H1 (cell line): ENCODE data around the gene SYNDIG1. TPM values are rescaled to one million over a fixed set of nuclear protein-coding genes. Genes with fewer than 3 reads are reported as not detected.

Source experiments
- CTCF ChIA-PET: fragments of 300-600 bp; sonication (Branson Sonifier 250); formaldehyde crosslinking; loops from one replicate; lab custom pipeline; 2021; ENCODE audit not compliant: partially characterized antibody; lab: Charles Lee
- POLR2A ChIA-PET: fragments of 300-600 bp; sonication (Branson Sonifier 250); formaldehyde crosslinking; loops from one replicate; lab custom pipeline; 2021; ENCODE audit warnings: inconsistent platforms; ENCODE audit not compliant: partially characterized antibody; lab: Charles Lee
- DNase-seq, 2 experiments: peaks; one replicate each; pipeline versions ENCODE4 v3.0.0 to v3.0.0-alpha.2; 2010 to 2022; ENCODE audit warnings: low spot score in 2 of 2, low read depth in 1 of 2, mixed read lengths in 1 of 2
- FAIRE-seq: peaks from 2 replicates; lab custom pipeline; 2011; peaks lifted over from hg19 to GRCh38; lab: Jason Lieb, UNC
- H2AFZ ChIP-seq: 2 replicates; pipeline ENCODE4 v1.8.1; 2012; ENCODE audit warnings: low read length, inconsistent platforms
- H2AK5ac ChIP-seq: 2 replicates; pipeline ENCODE4 v1.6.1; 2013; ENCODE audit warnings: low read depth, low read length
- H2BK120ac ChIP-seq: replicated peaks from 2 replicates; pipeline ENCODE3; 2013; ENCODE audit warnings: low read depth, low read length, inconsistent platforms
- H2BK12ac ChIP-seq: 2 replicates; pipeline ENCODE4 v1.6.1; 2013; ENCODE audit warnings: low read depth, low read length
- H2BK15ac ChIP-seq: 2 replicates; pipeline ENCODE4 v1.6.1; 2013; ENCODE audit warnings: low read length
- H2BK20ac ChIP-seq: 2 replicates; pipeline ENCODE4 v1.6.1; 2013; ENCODE audit warnings: low read length
- H2BK5ac ChIP-seq: 2 replicates; pipeline ENCODE4 v1.6.1; 2013; ENCODE audit warnings: low read depth, low read length
- H3K14ac ChIP-seq: 2 replicates; pipeline ENCODE4 v1.6.1; 2013; ENCODE audit warnings: inconsistent platforms; ENCODE audit not compliant: insufficient read length
- H3K18ac ChIP-seq: 2 replicates; pipeline ENCODE4 v1.6.1; 2013; ENCODE audit warnings: low read length; ENCODE audit errors: extremely low read depth
- H3K23ac ChIP-seq: 2 replicates; pipeline ENCODE4 v1.6.1; 2013; ENCODE audit warnings: inconsistent platforms; ENCODE audit not compliant: insufficient read length
- H3K23me2 ChIP-seq: 2 replicates; pipeline ENCODE4 v1.6.1; 2013; ENCODE audit warnings: low read depth, low read length
- H3K27ac ChIP-seq: 2 replicates; pipeline ENCODE4 v1.6.1; 2011; ENCODE audit warnings: low read depth, low read length, inconsistent platforms
- H3K27me3 ChIP-seq, 4 experiments: replicated peaks in 1 of 4; 1 replicate in 1 of 4; 2 replicates in 3 of 4; pipeline versions ENCODE4 v1.6.1 to v1.8.1; 2011 to 2013; ENCODE audit warnings: low read length in 3 of 4, mild to moderate bottlenecking in 3 of 4, inconsistent platforms in 2 of 4, mixed read lengths in 2 of 4, moderate library complexity in 1 of 4; ENCODE audit not compliant: control insufficient read depth in 3 of 4, insufficient read depth in 3 of 4; ENCODE audit errors: extremely low read depth in 1 of 4
- H3K36me3 ChIP-seq, 4 experiments: 2 replicates each; pipeline versions ENCODE4 v1.6.1 to v1.8.1; 2011 to 2013; ENCODE audit warnings: mild to moderate bottlenecking in 4 of 4, low read length in 3 of 4, moderate library complexity in 2 of 4, control low read depth in 1 of 4, inconsistent platforms in 1 of 4; ENCODE audit not compliant: insufficient read depth in 4 of 4, control insufficient read depth in 2 of 4
- H3K4ac ChIP-seq: replicated peaks from 2 replicates; pipeline ENCODE3; 2013; ENCODE audit warnings: low read length, low read depth, mixed read lengths, inconsistent platforms; ENCODE audit not compliant: insufficient read length
- H3K4me1 ChIP-seq, 4 experiments: replicated peaks in 1 of 4; 1 replicate in 1 of 4; 2 replicates in 3 of 4; pipeline versions ENCODE4 v1.6.1 to v1.8.1; 2011 to 2013; ENCODE audit warnings: low read length in 3 of 4, inconsistent platforms in 2 of 4, mixed read lengths in 1 of 4; ENCODE audit not compliant: insufficient read depth in 4 of 4, control insufficient read depth in 3 of 4
- H3K4me2 ChIP-seq, 2 experiments: 2 replicates each; pipeline versions ENCODE4 v1.6.1 to v1.8.1; 2011 to 2013; ENCODE audit warnings: low read depth in 2 of 2, low read length in 2 of 2, control low read depth in 1 of 2, inconsistent platforms in 1 of 2, mild to moderate bottlenecking in 1 of 2; ENCODE audit not compliant: insufficient read depth in 1 of 2
- H3K4me3 ChIP-seq, 4 experiments: fragments of 200-600, 300-600 bp in 1 of 4; sonication (generic), shearing (Covaris generic), sonication (Bioruptor Twin) in 1 of 4; 2 replicates each; pipeline versions ENCODE4 v1.5.1 to v1.8.1; 2011 to 2016; ENCODE audit warnings: low read length in 4 of 4, low read depth in 3 of 4, control low read depth in 2 of 4, inconsistent platforms in 2 of 4, mild to moderate bottlenecking in 2 of 4, mixed read lengths in 1 of 4, moderate library complexity in 1 of 4; ENCODE audit not compliant: insufficient read depth in 2 of 4; ENCODE audit errors: extremely low read depth in 1 of 4
- H3K56ac ChIP-seq: replicated peaks from 2 replicates; pipeline ENCODE3; 2013; ENCODE audit warnings: low read depth, mild to moderate bottlenecking, mixed read lengths, low read length, inconsistent platforms; ENCODE audit not compliant: insufficient read length
- H3K79me1 ChIP-seq: 2 replicates; pipeline ENCODE4 v1.6.1; 2013; ENCODE audit warnings: low read depth, low read length, control low read depth
- H3K79me2 ChIP-seq, 2 experiments: 2 replicates each; pipeline versions ENCODE4 v1.6.1 to v1.8.1; 2012 to 2013; ENCODE audit warnings: low read length in 2 of 2, mild to moderate bottlenecking in 2 of 2, inconsistent platforms in 1 of 2; ENCODE audit not compliant: insufficient read depth in 2 of 2, control insufficient read depth in 1 of 2
- H3K9ac ChIP-seq, 4 experiments: replicated peaks in 1 of 4; 1 replicate in 1 of 4; 2 replicates in 3 of 4; pipeline versions ENCODE4 v1.6.1 to v1.8.1; 2011 to 2013; ENCODE audit warnings: low read depth in 3 of 4, low read length in 3 of 4, control low read depth in 2 of 4, mild to moderate bottlenecking in 2 of 4, moderate library complexity in 2 of 4, inconsistent platforms in 1 of 4; ENCODE audit errors: extremely low read depth in 1 of 4
- H3K9me3 ChIP-seq, 2 experiments: 2 replicates each; pipeline versions ENCODE4 v1.6.1 to v1.8.1; 2012 to 2013; ENCODE audit warnings: mild to moderate bottlenecking in 2 of 2, moderate library complexity in 2 of 2, control low read depth in 1 of 2, inconsistent platforms in 1 of 2, low read depth in 1 of 2, low read length in 1 of 2, mixed read lengths in 1 of 2; ENCODE audit not compliant: insufficient read depth in 2 of 2
- H4K20me1 ChIP-seq, 2 experiments: replicated peaks in 1 of 2; 2 replicates each; pipeline versions ENCODE3 to v1.8.1; 2011 to 2013; ENCODE audit warnings: inconsistent platforms in 2 of 2, low read length in 2 of 2, mild to moderate bottlenecking in 1 of 2; ENCODE audit not compliant: insufficient read depth in 2 of 2, control insufficient read depth in 1 of 2
- H4K5ac ChIP-seq: 2 replicates; pipeline ENCODE4 v1.6.1; 2013; ENCODE audit warnings: low read length, low read depth, mixed read lengths, inconsistent platforms; ENCODE audit not compliant: insufficient read length
- H4K8ac ChIP-seq: 2 replicates; pipeline ENCODE4 v1.8.0; 2013; ENCODE audit warnings: mild to moderate bottlenecking, moderate library complexity, low read length, inconsistent platforms; ENCODE audit not compliant: insufficient read depth; ENCODE audit errors: extremely low read depth
- H4K91ac ChIP-seq: replicated peaks from 2 replicates; pipeline ENCODE3; 2013; ENCODE audit warnings: low read length, mixed read lengths, inconsistent platforms; ENCODE audit not compliant: insufficient read length
- CEBPB ChIP-seq: IDR thresholded peaks from 2 replicates; pipeline ENCODE4 v1.6.1; 2012; ENCODE audit warnings: low read depth, low read length
- CTBP2 ChIP-seq: IDR thresholded peaks from 2 replicates; pipeline ENCODE4 v1.7.0; 2011; ENCODE audit warnings: borderline replicate concordance, mild to moderate bottlenecking, moderate library complexity, mixed read lengths, low read length; ENCODE audit not compliant: insufficient read depth, insufficient read length
- EP300 ChIP-seq, 2 experiments: IDR thresholded peaks; 1 replicate in 1 of 2; 2 replicates in 1 of 2; pipeline ENCODE4 v1.6.1; 2011 to 2012; ENCODE audit warnings: low read depth in 2 of 2, low read length in 2 of 2, mild to moderate bottlenecking in 2 of 2, borderline replicate concordance in 1 of 2, inconsistent platforms in 1 of 2, moderate library complexity in 1 of 2
- GABPA ChIP-seq: IDR thresholded peaks from 2 replicates; pipeline ENCODE4 v1.6.1; 2011; ENCODE audit warnings: mild to moderate bottlenecking, low read length, moderate library complexity, borderline replicate concordance; ENCODE audit not compliant: insufficient read depth
- HDAC6 ChIP-seq: IDR thresholded peaks from one replicate; pipeline ENCODE4 v1.7.1; 2012; ENCODE audit warnings: low read depth, mild to moderate bottlenecking, inconsistent platforms, low read length, moderate library complexity
- JUN ChIP-seq: IDR thresholded peaks from 2 replicates; pipeline ENCODE4 v1.6.1; 2011; ENCODE audit warnings: low read depth, mild to moderate bottlenecking, improper control_type of control experiment, low read length
- KDM4A ChIP-seq: IDR thresholded peaks from one replicate; pipeline ENCODE4 v1.7.1; 2012; ENCODE audit warnings: low read depth, mild to moderate bottlenecking, moderate library complexity, low read length, inconsistent platforms; ENCODE audit not compliant: severe bottlenecking
- RFX5 ChIP-seq: IDR thresholded peaks from 2 replicates; pipeline ENCODE4 v1.6.1; 2011; ENCODE audit warnings: low read depth, low read length, improper control_type of control experiment, borderline replicate concordance
- SP1 ChIP-seq: IDR thresholded peaks from 2 replicates; pipeline ENCODE4 v1.6.1; 2011; ENCODE audit warnings: low read depth, low read length
- SP4 ChIP-seq: IDR thresholded peaks from 2 replicates; pipeline ENCODE4 v1.6.1; 2012; ENCODE audit warnings: low read length, inconsistent platforms
- TCF12 ChIP-seq: IDR thresholded peaks from 2 replicates; pipeline ENCODE4 v1.6.1; 2011; ENCODE audit warnings: low read depth, mild to moderate bottlenecking, low read length
- whole genome bisulfite sequencing, 2 experiments: shearing (Covaris generic) in 1 of 2; methylation state at CpG; one replicate each; pipeline versions ENCODE4 v1.1.6 to v1.1.7; 2013 to 2015; ENCODE audit warnings: low lambda C conversion rate in 2 of 2, mixed read lengths in 2 of 2, inconsistent platforms in 1 of 2, low coverage in 1 of 2, missing lambda C conversion rate in 1 of 2; ENCODE audit not compliant: insufficient replicate concordance in 2 of 2, insufficient coverage in 1 of 2, insufficient read length in 1 of 2; ENCODE audit errors: extremely low coverage in 1 of 2, missing lambda C conversion rate in 1 of 2; 5-methylcytosine and 5-hydroxymethylcytosine counted together
- polyA plus RNA-seq, 7 experiments: library from polyadenylated mRNA; depleted of rRNA in 3 of 7; stranded (reverse) in 5 of 7; unstranded in 2 of 7; fragments of >200 nt in 5 of 7; fragments of 200-250 nt in 2 of 7; gene quantifications; 1 replicate in 5 of 7; 2 replicates in 1 of 7; 4 replicates in 1 of 7; pipeline versions ENCODE4 v1.2.1 to v1.2.3, GENCODE V29; 2011 to 2013; ENCODE audit warnings: missing spikeins in 2 of 7, mixed read lengths in 2 of 7
- total RNA-seq: library from RNA; stranded (reverse); fragmentation: NEBNext Ultra II Directional; extraction: Animal tissue kit (Norgen Biotek cat#: 25700); gene quantifications from 2 replicates; pipeline ENCODE4 v1.2.1, GENCODE V29; 2021
- TF ChIP-seq, protein P1 (sequence below): IDR thresholded peaks from 2 replicates; pipeline ENCODE4 v1.6.1; 2011; ENCODE audit warnings: low read length, improper control_type of control experiment

SYNDIG1 gene
- total and polyA plus RNA-seq, 2 of the 8 experiments (the other 6 are each of a cell fraction or from before 2014, with no cell fraction given), result 6.5 to 7.8 TPM

DNA sequence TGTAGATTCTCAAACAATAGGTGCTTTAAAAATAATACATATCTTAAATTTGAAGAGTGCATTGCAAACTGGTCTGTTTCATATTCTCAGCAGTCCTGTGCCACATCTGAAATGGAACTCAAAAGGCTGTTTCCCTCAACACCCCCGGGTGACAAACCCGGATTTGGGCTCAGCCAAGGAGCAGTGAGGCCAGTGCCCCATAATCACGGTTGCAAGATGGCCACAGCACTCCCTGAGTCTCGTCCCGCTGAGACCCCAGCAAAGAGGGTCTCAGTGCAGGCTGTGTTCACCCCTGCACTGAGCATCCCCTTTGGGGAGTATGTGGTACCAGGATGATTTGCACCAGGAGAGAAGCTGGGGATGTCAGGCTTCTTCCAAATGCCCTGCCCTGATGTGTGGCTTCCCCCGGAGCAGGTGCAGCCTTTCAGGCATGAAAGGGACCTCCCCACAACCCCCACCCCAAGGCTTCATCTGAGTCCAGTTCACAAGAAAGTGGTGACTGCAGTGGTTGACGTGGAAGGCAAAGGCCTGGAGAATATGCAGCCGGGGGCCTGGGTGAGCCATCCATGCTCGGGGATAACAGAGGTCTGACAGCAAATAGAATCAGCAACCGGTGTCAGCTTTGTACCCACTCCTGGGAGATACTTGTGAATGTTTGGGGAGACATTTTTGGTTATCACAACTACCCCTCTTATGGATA, 202.9 kb downstream of the SYNDIG1 start:
- H2BK15ac ChIP-seq, result no peak overlapping the region
- H3K18ac ChIP-seq, result no peak overlapping the region
- no peak overlapping the region; the same call in 1 of the 2 replicates for H4K8ac ChIP-seq
- no peak overlapping the region for H2AFZ ChIP-seq
- ChIA-PET POLR2A (no interaction called here), CTCF (interaction anchor here (1.2 to 1.5 kb wide), 2 partner anchors 24 to 53 kb away, joined by 3 read pairs; no protein-coding TSS in a partner anchor)
- no peak overlapping the region for H4K5ac ChIP-seq
- no peak overlapping the region for H3K4me2 ChIP-seq
- H3K9ac ChIP-seq, result no peak overlapping the region
- no peak overlapping the region for H3K4me3 ChIP-seq
- H3K4me1 ChIP-seq, result no peaks in the 10 kb centered on the region
- H2BK12ac ChIP-seq, result no peak overlapping the region
- H3K79me1 ChIP-seq, result no peaks in the 10 kb centered on the region
- 89% methylated on average over 10 of the region's 10 CpGs; no CpG with 5 or more reads in 1 of the 2 experiments for WGBS, 2 experiments
- H2BK20ac ChIP-seq, result no peak overlapping the region
- H2BK5ac ChIP-seq, result no peak overlapping the region
- no peak overlapping the region for H4K91ac ChIP-seq
- H3K56ac ChIP-seq, result no peak overlapping the region
- H2BK120ac ChIP-seq, result no peak overlapping the region
- no peak overlapping the region for H3K14ac ChIP-seq
- no peaks in the 10 kb centered on the region for H3K36me3 ChIP-seq
- no peaks in the 10 kb centered on the region for H3K9me3 ChIP-seq
- H3K27ac ChIP-seq, result no peak overlapping the region
- DNase-seq, result no peak
- H3K27me3 ChIP-seq, result no peaks in the 10 kb centered on the region
- H3K23me2 ChIP-seq, result no peaks in the 10 kb centered on the region
- H3K23ac ChIP-seq, result no peak overlapping the region
- H3K4ac ChIP-seq, result no peak overlapping the region
- H4K20me1 ChIP-seq, result no peaks in the 10 kb centered on the region
- no peaks in the 10 kb centered on the region for H3K79me2 ChIP-seq
- no peak for FAIRE-seq
- H2AK5ac ChIP-seq, result no peak overlapping the region
- TF ChIP-seq EP300 (IDR thresholded peaks at IDR 0.05; ENCODE audit: borderline replicate concordance in 1 of 2, low read depth in 2 of 2, low read length in 2 of 2) (no peak), SP4 (no peak), GABPA (no peak), CTBP2 (no peak), JUN (no peak), HDAC6 (no peak), RFX5 (no peak), TCF12 (no peak), SP1 (no peak), CEBPB (no peak), KDM4A (no peak)
- TF ChIP-seq, protein P1, sequence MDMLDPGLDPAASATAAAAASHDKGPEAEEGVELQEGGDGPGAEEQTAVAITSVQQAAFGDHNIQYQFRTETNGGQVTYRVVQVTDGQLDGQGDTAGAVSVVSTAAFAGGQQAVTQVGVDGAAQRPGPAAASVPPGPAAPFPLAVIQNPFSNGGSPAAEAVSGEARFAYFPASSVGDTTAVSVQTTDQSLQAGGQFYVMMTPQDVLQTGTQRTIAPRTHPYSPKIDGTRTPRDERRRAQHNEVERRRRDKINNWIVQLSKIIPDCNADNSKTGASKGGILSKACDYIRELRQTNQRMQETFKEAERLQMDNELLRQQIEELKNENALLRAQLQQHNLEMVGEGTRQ, result no peak
